ENCODE measurements around the gene FPR2.
"Not testable (repeated sequence)": the region's sequence is repeated elsewhere in the genome, so short reads cannot be mapped to it uniquely, and the experiment has no call there.

Gene FPR2

DNA sequence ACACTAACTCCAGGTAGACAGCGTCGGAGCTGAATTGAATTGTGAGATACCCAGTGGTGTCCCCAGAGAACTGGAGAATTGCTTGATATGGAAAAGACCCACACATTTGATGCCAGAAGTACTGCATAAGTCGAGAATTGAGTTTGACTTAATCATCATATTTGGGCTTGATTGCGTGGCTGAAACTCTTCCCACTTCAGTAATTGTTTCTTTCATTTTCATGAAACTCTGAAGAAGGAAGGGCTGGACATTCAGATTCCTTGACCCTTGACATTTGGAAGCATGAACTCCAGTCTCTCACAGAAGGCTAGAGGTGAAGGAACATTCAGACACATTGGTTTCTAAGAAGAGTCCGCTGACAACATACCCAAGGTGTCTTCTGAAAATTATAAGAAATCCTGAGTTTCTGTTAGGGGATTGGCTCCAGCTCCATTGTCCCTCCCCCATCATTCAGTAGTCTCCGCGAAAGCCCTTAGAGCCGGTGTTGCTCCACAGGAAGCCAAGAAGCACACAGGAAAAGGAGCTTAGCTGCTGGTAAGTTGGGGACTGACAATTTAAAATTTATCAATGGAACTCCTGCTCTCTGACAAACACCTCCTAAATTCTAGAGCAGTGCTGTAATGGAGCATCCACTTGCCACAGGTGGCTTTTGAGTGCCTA, at the start of gene FPR2:
Gene FPR2 (plus strand): TSS at position 484 of the 660 bp plus-strand sequence. CDS start 7,479 bp downstream, outside the sequence.
- no peak for DNase-seq

- DNase-seq, result no peak
Observed at GRCh38 chr19:51711702-51712101, 49.3 kb upstream of the FPR2 start.

DNA sequence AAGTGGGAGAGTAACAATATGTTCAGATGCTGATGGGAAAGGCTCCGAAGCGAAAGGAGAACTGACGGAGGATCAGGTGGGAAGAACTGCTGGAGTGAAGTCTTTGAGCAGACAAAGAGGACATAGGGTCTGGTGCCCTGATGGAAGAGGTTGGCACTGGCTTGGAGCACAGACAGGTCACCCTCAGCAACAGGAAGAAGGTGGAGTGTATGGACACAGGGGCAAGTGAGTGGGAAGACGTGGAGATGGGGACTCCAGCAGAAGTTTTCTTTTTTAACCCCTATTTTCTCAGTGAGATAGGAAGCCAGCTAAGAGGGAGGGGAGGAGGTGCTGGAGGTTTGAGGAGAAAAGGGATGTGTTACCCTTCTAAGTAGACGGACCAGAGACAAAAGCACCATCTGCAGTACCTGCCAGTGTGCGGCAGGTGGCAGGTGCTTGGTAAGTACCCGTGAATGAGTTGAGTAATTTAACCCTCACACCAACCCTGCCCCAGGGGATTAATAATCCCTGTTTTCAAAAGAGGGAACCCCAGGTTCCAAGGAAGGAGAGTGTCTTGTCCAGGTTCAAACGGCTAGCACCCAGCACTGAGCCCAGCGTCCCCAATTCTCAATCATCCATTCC, 48.4 kb upstream of the FPR2 start:
- DNase-seq, result peak; percentile 34

DNA sequence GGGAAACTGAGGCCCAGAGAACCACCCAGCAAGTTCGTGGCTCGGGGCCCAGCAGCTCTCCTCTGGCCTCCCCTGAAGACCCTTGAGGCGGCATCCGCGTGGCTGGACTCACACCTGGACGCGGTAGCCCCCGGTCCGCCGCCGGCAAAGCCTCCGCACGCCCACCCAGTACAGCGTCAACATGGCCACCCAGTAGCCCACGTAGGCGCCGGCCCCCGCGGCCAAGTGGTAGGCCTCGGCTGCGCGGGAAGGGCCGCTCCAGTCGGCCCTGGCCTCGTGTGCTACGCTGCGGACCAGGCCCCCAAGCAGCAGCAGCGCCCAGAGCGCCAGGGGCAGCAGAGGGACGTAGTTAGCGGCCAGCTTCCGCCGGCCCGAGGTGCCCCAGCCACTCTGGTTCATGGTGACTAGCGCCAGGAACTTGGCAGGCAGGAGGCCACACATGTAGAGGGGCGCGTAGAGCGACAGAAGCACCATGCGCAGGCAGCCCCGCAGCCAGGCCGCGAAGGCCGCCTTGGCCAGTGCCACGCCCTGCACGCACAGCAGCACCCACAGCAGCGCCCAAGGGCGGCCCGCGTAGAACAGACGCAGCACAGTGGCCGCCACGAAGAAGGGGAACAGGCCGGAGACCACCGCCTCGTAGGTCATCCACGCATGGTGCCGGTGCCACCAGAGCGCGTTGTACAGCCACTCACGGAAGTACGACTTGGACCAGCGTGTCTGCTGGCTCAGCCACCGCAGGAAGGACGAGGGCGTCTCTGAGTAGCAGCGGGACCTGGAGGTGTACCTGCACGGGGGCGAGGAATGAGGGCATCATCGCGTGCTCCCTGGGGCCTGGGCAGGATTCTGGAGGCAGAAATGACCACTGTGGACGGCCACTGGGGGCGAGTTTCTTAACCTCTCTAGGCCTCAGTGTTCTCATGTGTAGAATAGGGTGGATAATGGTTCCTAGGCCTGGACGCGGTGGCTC, 47.4 kb upstream of the FPR2 start:
- DNase-seq, result no peak

- DNase-seq, result no peak
Observed at GRCh38 chr19:51714848-51715247, 46.1 kb upstream of the FPR2 start.

GRCh38 chr19:51715850-51716249, 45.1 kb upstream of the FPR2 start:
- DNase-seq, result no peak

DNA sequence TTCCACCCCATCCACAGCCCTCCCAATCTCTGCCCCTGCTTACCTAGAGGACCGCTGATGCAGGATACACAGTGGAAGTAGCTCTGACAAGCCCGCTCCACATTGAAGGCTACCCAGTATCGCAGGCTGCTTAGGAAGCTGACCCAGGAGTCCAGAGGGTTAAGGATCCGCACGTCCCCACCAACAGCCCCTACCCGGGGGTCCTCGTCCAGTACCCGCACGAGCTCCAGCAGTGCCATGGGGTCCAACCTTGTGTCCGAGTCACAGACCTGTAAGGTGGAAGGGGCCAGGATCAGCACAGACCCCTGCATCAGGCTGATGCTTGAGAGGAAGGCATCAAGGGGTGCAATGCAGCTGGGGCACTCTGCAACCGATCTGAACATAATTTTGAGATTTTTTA, 44.1 kb upstream of the FPR2 start:
- DNase-seq, result no peak

- DNase-seq, result no peak
Observed at GRCh38 chr19:51719251-51719988, 41.6 kb upstream of the FPR2 start.

DNA sequence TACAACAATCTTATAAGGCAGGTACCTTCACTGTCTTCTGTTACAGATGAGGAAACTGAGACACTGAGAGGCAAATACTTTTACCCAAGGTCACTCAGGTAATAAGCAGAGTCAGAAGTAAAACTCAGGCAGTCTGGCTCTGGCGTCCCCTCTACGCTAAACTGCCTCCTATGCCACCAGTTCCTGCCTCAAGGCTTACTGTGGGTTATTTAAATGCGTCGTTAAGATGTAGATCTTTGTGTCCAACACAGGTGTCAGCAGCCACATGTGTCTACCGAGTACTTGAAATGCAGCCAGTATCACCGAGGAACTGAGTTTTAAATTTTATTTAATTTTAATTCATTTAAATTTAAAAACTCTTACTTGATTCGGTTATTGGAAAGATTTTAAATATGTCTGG, 39.1 kb upstream of the FPR2 start:
- DNase-seq, result no peak

DNA sequence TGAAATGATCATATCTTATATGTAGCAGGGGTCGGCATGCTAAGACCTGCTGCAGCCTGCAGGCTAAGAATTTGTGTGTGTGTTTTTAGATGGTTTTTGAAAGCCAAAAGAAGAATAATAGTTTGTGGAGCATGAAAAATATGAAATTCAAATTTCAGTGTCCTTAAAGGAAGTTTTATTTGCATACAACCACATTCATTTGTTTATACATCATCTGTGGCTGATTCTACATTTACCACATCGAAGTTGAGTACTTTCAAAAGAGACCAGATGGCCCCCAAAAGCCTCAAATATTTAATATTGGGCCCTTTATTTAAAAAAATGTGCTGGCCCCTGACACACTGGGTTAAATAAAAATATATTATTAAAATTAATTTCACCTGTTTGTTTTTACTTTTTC, 38.5 kb upstream of the FPR2 start:
- no peak for DNase-seq

- no peak for DNase-seq
Observed at GRCh38 chr19:51724543-51724942, 36.4 kb upstream of the FPR2 start.

- DNase-seq, result no peak
Observed at GRCh38 chr19:51726049-51726448, 34.9 kb upstream of the FPR2 start.

- DNase-seq, result no peak
Observed at GRCh38 chr19:51727349-51727880, 33.6 kb upstream of the FPR2 start.

GRCh38 chr19:51729781-51730180, 31.2 kb upstream of the FPR2 start:
- DNase-seq, result no peak

DNA sequence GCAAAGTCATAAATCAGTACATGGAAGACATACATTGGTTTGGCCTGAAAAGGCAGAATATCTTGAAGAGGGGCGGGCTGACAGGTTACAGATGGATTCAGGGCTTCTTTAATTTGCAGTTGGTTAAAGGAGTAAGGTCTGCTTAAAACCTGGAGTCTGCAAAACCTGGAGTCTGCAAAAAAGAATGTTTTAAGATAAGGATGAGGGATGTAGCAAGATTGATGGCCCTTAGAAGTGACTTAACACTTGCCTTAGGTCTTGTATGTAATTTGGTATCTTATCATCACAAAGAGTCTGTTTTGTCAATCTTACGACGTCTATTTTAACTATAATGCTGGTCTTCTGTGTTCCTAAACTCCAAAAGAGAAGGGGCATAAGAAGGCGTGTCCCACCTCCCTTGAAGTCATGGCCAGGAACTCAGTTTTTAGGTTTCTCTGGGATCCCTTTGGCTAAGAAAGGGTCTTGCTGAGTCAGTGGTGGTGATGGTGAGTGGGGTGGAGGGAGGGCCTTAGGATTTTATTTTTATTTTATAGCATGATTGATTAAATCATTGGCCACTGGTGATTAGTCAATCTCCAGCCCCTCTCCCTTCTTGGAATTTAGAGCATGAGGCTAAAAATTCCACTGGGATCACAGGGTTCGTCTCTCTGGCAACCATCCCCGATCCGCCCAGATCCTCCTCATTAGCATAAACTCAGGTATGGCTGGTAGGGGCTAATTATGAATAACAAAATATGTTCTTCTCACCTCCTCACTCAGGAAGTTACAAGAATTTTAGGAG, 27.0 kb upstream of the FPR2 start:
- no peak for DNase-seq

DNA sequence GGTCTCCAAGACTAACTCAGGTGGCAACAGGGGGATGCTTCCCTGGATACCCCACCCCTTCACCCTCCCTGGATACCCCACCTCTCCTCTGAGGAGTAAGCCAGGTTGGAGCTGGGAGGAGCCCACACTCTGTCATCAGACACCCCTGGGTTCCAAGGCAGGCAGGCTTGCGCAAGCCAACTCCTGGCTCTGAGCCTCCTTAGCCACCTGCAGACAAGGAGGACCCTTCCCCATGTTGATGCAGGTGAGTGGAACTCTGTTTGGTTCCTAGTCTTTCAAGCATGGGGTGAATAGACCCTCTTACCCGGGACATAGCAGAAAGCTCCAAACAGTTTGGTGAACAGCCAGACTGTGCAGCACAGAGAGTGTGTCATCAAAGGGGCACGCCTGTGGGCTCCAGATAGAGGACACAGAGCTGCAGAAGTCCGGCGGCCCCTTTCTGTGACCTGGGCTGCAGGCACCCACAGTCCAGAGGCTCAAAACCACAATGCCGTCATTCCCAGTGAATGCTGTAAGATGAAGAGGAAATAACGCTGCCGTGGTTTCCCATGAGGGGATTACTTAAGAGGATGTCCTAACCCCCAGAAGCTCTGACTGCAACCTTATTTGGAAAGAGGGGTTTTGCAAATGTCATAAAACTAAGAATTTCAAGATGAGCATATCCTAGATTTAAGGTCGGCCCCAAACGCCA, 25.1 kb upstream of the FPR2 start:
- DNase-seq, result no peak

DNA sequence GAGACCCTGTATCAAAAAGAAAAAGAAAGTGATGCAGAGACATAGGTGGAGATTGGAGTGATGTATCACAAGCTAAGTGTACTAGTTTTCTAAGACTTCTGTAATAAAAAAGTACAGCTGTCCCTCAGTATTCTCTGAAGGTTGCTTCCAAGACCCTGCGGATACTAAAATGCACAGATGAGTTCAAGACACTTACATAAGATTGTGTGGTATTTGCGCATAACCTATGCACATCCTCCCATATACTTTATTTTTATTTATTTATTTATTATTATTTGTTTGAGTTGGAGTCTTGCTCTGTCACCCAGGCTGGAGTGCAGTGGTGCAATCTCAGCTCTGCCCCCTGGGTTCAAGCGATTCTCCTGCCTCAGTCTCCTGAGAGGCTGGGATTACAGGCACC, 23.6 kb upstream of the FPR2 start:
- DNase-seq, result no peak

GRCh38 chr19:51737924-51738323, 23.1 kb upstream of the FPR2 start:
- no peak for DNase-seq

- DNase-seq, result not testable (repeated sequence)
Observed at GRCh38 chr19:51738523-51738922, 22.5 kb upstream of the FPR2 start.

- no peak for DNase-seq
Observed at GRCh38 chr19:51739466-51740213, 21.3 kb upstream of the FPR2 start.

- DNase-seq, result no peak
Observed at GRCh38 chr19:51740356-51740755, 20.6 kb upstream of the FPR2 start.
